Activated CD4-positive, alpha-beta T cell treated with anti-CD3 and anti-CD28 coated beads, Interleukin-2, amount 10 ng/mL, durations not matched to agents 7 days and 5 days (primary cell): ENCODE measurements around the gene SUPT6H. TPM values are rescaled to one million over a fixed set of nuclear protein-coding genes. Genes with fewer than 3 reads are reported as not detected.

Experiments used
- CTCF ChIA-PET: fragments of 350-600 bp; sonication (Branson Sonifier 250); formaldehyde crosslinking; loops from one replicate; lab custom pipeline; 2021; ENCODE audit warnings: antibody characterized with exemption; lab: Charles Lee
- POLR2A ChIA-PET: fragments of 350-600 bp; sonication (Branson Sonifier 250); formaldehyde crosslinking; loops from one replicate; lab custom pipeline; 2021; ENCODE audit warnings: antibody characterized with exemption; lab: Charles Lee
- DNase-seq: peaks from one replicate; pipeline ENCODE4 v3.0.0-alpha.2; 2020
- H3K27ac Mint-ChIP-seq: one replicate; pipeline ENCODE4 v1.8.0; 2021; ENCODE audit warnings: mild to moderate bottlenecking, moderate library complexity, mixed read lengths
- H3K27me3 Mint-ChIP-seq: one replicate; pipeline ENCODE4 v1.8.0; 2021; ENCODE audit warnings: mixed read lengths
- H3K36me3 Mint-ChIP-seq: one replicate; pipeline ENCODE4 v1.8.0; 2021; ENCODE audit warnings: low read depth, mixed read lengths
- H3K4me1 Mint-ChIP-seq: one replicate; pipeline ENCODE4 v1.8.0; 2021; ENCODE audit warnings: mixed read lengths
- H3K4me3 Mint-ChIP-seq: one replicate; pipeline ENCODE4 v1.8.0; 2021; ENCODE audit warnings: mild to moderate bottlenecking, moderate library complexity, mixed read lengths
- H3K9me3 Mint-ChIP-seq: one replicate; pipeline ENCODE4 v1.8.0; 2021; ENCODE audit warnings: mixed read lengths
- total RNA-seq, 2 experiments: library from RNA; stranded (reverse); gene quantifications; one replicate each; pipeline ENCODE4 v1.2.3, GENCODE V29; 2021

SUPT6H gene
- total RNA-seq, 2 experiments from 2014 or later: 78.4 to 78.7 TPM

DNA sequence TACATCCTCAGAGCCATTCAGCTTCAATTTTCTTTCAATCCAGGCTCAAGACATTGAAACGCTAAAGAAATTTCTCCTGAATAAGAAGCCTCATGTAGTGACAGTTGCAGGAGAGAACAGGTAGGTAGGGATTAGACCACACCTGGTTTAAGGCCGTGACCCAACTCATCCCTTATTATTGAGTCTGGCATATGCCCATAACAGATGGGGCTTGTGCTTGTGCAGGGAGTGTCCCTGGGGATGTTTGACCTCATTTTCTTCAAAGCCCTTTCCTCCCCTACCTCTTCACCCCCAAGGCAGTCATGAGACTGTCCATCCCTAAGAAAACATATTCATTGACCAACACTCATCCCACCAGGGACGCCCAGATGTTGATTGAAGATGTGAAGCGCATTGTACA is 24.3 kb downstream of the SUPT6H start:
- Mint-ChIP-seq H3K27me3 (no peaks in the 10 kb centered on the region), H3K4me3 (no peak overlapping the region), H3K36me3 (peaks cover 74% of the 10 kb centered on the region), H3K9me3 (no peaks in the 10 kb centered on the region), H3K27ac (no peak overlapping the region), H3K4me1 (no peaks in the 10 kb centered on the region)
- ChIA-PET CTCF (no interaction called here), POLR2A (no interaction called here)
- DNase-seq: no peak

DNA sequence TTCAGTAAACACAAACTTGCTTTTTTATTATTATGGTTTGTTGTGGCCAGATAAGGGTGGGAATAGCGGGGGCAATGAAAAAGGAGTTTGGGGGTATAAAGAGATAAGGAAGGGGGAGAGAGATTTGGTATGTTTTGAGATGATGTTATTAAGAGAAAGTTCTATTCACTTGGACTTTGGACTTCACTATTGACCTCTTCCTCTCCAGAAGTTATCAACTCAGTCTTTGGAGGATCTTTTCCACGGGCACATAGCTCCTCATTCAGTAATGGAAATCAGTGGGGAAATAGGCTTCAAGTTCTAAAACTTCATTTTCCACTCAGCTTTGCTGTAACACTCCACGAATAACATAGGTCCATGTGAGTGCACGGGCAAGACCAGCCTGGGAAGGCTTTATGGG is 26.5 kb downstream of the SUPT6H start:
- ChIA-PET CTCF (interaction anchor here (1.4 to 1.7 kb wide), 3 partner anchors 9 to 67 kb away, joined by 3 to 5 read pairs (median 4); no protein-coding TSS in a partner anchor), POLR2A (no interaction called here)
- H3K27me3 Mint-ChIP-seq: no peaks in the 10 kb centered on the region
- H3K4me3 Mint-ChIP-seq: no peak overlapping the region
- no peak for DNase-seq
- H3K9me3 Mint-ChIP-seq: no peaks in the 10 kb centered on the region
- H3K36me3 Mint-ChIP-seq: peaks cover 67% of the 10 kb centered on the region
- no peaks in the 10 kb centered on the region for H3K4me1 Mint-ChIP-seq
- no peak overlapping the region for H3K27ac Mint-ChIP-seq

- Mint-ChIP-seq H3K36me3 (peaks cover 68% of the 10 kb centered on the region), H3K9me3 (no peaks in the 10 kb centered on the region), H3K4me3 (no peak overlapping the region), H3K27ac (no peak overlapping the region), H3K4me1 (no peaks in the 10 kb centered on the region), H3K27me3 (no peaks in the 10 kb centered on the region)
- DNase-seq: no peak
- POLR2A ChIA-PET: no interaction called here
- CTCF ChIA-PET: interaction anchor here (0.8 to 1.7 kb wide), 2 partner anchors 13 to 47 kb away, joined by 3 to 4 read pairs; no protein-coding TSS in a partner anchor
Measured at GRCh38 chr17:28689011-28689410, 27.0 kb downstream of the SUPT6H start.

GRCh38 chr17:28693869-28694268 is 31.9 kb downstream of the SUPT6H start:
- Mint-ChIP-seq H3K27me3 (no peaks in the 10 kb centered on the region), H3K27ac (no peak overlapping the region), H3K36me3 (peaks cover 59% of the 10 kb centered on the region), H3K4me3 (no peak overlapping the region), H3K9me3 (no peaks in the 10 kb centered on the region), H3K4me1 (no peaks in the 10 kb centered on the region)
- POLR2A ChIA-PET: no interaction called here
- CTCF ChIA-PET: no interaction called here
- no peak for DNase-seq

GRCh38 chr17:28698253-28698941 is 36.4 kb downstream of the SUPT6H start:
- Mint-ChIP-seq H3K27ac (no peak overlapping the region), H3K4me3 (no peak overlapping the region), H3K36me3 (peaks cover 64% of the 10 kb centered on the region), H3K27me3 (no peaks in the 10 kb centered on the region), H3K9me3 (no peaks in the 10 kb centered on the region), H3K4me1 (no peaks in the 10 kb centered on the region)
- ChIA-PET CTCF (interaction anchor here (0.6 kb wide), 1 partner anchor 26 kb away, joined by 3 read pairs; no protein-coding TSS in a partner anchor), POLR2A (interaction anchor here (0.6 kb wide), 1 partner anchor 10 kb away, joined by 4 read pairs; no protein-coding TSS in a partner anchor)
- DNase-seq: no peak

- H3K4me1 Mint-ChIP-seq: no peaks in the 10 kb centered on the region
- POLR2A ChIA-PET: no interaction called here
- no peak for DNase-seq
- H3K4me3 Mint-ChIP-seq: no peak overlapping the region
- no peaks in the 10 kb centered on the region for H3K27me3 Mint-ChIP-seq
- CTCF ChIA-PET: interaction anchor here (0.7 kb wide), 2 partner anchors 50 to 51 kb away, joined by 3 read pairs; no protein-coding TSS in a partner anchor
- H3K27ac Mint-ChIP-seq: no peak overlapping the region
- H3K36me3 Mint-ChIP-seq: peaks cover 57% of the 10 kb centered on the region
- H3K9me3 Mint-ChIP-seq: no peaks in the 10 kb centered on the region
Measured at GRCh38 chr17:28700278-28700677, 38.3 kb downstream of the SUPT6H start.

GRCh38 chr17:28700830-28701492 is 39.0 kb downstream of the SUPT6H start:
- H3K27me3 Mint-ChIP-seq: no peaks in the 10 kb centered on the region
- no peak for DNase-seq
- H3K36me3 Mint-ChIP-seq: peaks cover 54% of the 10 kb centered on the region
- peaks cover 1% of the 10 kb centered on the region for H3K4me1 Mint-ChIP-seq
- H3K4me3 Mint-ChIP-seq: no peak overlapping the region
- POLR2A ChIA-PET: no interaction called here
- no peaks in the 10 kb centered on the region for H3K9me3 Mint-ChIP-seq
- CTCF ChIA-PET: interaction anchor here (0.7 kb wide), 1 partner anchor 50 kb away, joined by 3 read pairs; no protein-coding TSS in a partner anchor
- no peak overlapping the region for H3K27ac Mint-ChIP-seq

DNA sequence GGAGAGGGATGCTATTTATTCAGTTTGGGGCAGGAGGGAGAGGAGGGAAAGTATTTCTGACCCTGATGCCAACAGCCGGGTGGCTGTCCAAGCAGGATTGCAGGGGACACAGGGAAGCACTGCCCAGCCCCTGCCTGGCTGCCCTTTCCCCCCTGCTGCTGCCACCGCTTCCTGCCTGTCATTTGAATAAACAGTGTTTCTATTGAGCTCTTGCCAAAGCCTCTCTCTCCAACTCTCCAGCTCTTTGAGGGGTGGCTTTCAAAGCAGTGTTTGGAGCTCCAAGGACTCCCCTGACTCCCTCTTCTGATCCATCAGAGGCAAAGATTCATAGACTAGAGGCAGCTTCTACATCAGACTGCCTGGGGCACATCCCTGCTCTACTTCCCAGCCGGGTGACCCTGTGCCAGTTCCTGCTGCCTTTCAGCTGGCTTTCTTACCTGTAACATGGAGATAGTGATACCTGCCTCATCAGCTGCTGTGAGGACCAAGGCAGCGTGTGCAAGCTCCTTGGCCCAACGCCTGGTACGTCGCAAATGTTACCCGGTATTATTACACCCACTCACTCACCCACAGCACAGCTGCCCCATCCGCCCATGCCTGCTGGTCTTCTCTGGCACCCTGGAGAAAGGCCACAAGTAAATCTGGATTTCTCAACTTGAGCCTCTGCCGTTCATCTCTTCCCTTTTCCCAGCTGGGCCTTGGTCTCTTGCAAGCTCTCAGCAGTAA is 40.2 kb downstream of the SUPT6H start:
- peaks cover 45% of the 10 kb centered on the region for H3K36me3 Mint-ChIP-seq
- H3K27ac Mint-ChIP-seq: no peak overlapping the region
- ChIA-PET CTCF (interaction anchor here (0.7 to 1.3 kb wide), 4 partner anchors 9 to 25 kb away, joined by 3 to 5 read pairs (median 4); partner anchors contain the start of gene PROCA1), POLR2A (no interaction called here)
- no peak overlapping the region for H3K4me3 Mint-ChIP-seq
- peaks cover 1% of the 10 kb centered on the region for H3K4me1 Mint-ChIP-seq
- H3K9me3 Mint-ChIP-seq: no peaks in the 10 kb centered on the region
- no peak for DNase-seq
- H3K27me3 Mint-ChIP-seq: no peaks in the 10 kb centered on the region

GRCh38 chr17:28702752-28703150 is 40.7 kb downstream of the SUPT6H start:
- H3K27me3 Mint-ChIP-seq: no peaks in the 10 kb centered on the region
- H3K36me3 Mint-ChIP-seq: peaks cover 40% of the 10 kb centered on the region
- no peaks in the 10 kb centered on the region for H3K9me3 Mint-ChIP-seq
- no peak overlapping the region for H3K27ac Mint-ChIP-seq
- ChIA-PET POLR2A (no interaction called here), CTCF (interaction anchor here (0.7 to 1.3 kb wide), 4 partner anchors 9 to 25 kb away, joined by 3 to 5 read pairs (median 4); partner anchors contain the start of gene PROCA1)
- peaks cover 1% of the 10 kb centered on the region for H3K4me1 Mint-ChIP-seq
- no peak for DNase-seq
- H3K4me3 Mint-ChIP-seq: no peak overlapping the region

DNA sequence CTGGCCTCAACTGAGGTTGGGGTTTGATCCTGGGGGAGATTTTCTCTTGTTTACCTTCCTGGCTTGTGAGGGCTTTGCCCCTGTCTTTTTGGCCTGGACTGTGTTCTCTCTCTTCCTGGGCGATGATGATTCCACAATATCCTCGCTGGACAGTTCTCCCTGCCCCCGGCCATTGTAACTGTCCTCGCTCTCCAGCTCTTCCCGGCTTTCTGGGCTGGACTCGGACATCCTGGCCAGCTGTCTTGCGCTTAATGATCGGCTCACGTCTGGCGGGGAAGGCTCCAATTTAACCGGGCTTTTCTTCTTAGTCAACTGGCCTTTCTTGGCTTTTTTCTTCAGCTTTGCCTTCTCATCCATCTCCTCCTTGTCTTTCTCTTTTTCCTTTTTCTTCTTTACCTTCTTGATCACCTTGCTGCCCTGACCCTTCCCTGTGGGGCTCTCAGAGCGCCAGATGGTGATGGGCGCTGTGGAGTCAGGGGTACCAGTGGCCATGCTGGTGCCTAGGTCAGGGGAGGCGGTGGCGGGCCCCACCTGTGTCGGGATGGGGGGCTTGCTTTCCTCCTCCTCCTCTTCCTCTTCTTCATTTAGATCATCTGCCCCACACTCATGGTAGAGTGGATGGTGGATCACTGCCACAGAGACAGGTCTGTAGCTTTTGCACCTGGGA is 41.7 kb downstream of the SUPT6H start:
- DNase-seq: no peak
- Mint-ChIP-seq H3K27ac (no peak overlapping the region), H3K4me1 (peaks cover 1% of the 10 kb centered on the region), H3K4me3 (no peak overlapping the region), H3K9me3 (no peaks in the 10 kb centered on the region), H3K27me3 (no peaks in the 10 kb centered on the region), H3K36me3 (peaks cover 37% of the 10 kb centered on the region)
- ChIA-PET CTCF (interaction anchor here (1.0 to 1.6 kb wide), 3 partner anchors 23 to 61 kb away, joined by 3 to 4 read pairs (median 4); no protein-coding TSS in a partner anchor), POLR2A (no interaction called here)

DNA sequence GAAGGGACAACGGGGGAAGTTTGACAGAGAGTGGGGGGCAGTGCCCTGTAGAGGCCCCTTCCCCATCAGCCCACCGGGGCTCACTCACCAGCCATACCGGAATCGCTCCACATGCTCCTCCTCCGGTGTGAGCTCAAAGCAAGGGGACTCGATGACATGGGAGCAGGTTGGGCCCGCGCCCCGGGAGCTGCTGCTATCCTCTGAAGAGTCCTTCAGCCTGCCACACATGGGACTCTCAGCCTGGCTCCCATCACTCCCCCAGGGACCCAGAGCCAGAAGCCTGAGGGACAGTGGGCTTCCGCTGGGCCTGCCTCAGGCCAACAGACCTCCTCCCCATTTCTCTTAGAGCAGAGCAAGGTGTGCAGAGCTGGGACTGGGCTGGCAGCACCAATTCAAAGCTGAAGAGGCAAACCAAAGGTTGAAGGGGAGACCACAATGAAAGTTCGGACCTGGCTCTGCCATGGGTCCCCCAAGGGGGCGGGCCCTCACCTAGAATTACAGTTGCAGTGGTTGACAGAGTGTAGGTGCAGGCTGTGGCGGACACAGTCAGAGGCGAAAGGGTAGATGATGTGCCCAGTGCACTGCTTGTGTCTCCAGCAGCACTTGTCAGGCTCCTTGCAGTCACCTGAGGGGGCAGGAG is 42.3 kb downstream of the SUPT6H start:
- peaks cover 31% of the 10 kb centered on the region for H3K36me3 Mint-ChIP-seq
- POLR2A ChIA-PET: no interaction called here
- no peaks in the 10 kb centered on the region for H3K27me3 Mint-ChIP-seq
- no peak overlapping the region for H3K27ac Mint-ChIP-seq
- CTCF ChIA-PET: interaction anchor here (1.0 to 1.6 kb wide), 3 partner anchors 23 to 61 kb away, joined by 3 to 4 read pairs (median 4); no protein-coding TSS in a partner anchor
- peaks cover 1% of the 10 kb centered on the region for H3K4me1 Mint-ChIP-seq
- H3K4me3 Mint-ChIP-seq: no peak overlapping the region
- DNase-seq: no peak
- no peaks in the 10 kb centered on the region for H3K9me3 Mint-ChIP-seq
